ENCODE measurements around the gene POLR2A.

POLR2A gene

DNA sequence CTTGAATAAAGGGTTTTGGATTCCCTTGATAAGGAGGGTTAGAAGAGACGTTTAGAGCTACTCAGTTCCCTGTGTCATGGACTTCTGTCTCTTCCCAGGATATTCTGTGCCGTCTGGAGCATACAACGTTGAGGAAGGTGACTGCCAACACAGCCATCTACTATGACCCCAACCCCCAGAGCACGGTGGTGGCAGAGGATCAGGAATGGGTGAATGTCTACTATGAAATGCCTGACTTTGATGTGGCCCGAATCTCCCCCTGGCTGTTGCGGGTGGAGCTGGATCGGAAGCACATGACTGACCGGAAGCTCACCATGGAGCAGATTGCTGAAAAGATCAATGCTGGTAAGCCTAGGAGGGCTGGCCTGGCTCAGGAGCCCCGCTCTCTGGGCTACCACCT, 24.7 kb downstream of the POLR2A start:
- no peak for FAIRE-seq

DNA sequence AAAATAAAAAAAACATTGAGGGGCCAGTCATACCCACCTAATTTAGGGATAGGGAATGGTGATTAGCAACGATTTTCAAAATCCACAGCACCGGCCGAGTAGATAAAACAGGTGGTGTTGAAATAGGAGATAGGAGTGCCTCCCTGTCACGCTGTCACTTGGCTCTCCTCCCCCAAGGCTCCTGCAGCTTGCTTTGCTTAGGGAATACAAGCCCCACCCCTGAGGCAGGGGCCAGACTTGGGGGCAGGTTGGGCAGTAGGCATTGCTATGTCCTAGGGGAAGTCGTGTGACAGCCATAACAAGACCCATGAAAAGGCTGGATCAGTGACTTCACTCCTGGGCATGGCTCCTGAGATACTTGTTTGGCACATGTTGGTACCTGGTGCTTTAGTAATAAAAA, 25.8 kb downstream of the POLR2A start:
- no peak for FAIRE-seq

DNA sequence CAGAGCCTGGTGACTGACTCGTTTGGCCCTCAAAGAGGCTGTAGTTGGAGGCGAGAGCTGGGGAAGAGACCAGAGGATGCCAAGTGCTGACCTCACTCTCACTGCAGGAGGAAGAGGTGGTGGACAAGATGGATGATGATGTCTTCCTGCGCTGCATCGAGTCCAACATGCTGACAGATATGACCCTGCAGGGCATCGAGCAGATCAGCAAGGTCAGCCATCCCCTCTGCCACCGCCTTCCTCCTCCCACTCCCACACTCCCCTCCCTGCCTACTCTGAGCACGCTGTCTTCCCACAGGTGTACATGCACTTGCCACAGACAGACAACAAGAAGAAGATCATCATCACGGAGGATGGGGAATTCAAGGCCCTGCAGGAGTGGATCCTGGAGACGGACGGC, 26.9 kb downstream of the POLR2A start:
- FAIRE-seq = no peak

DNA sequence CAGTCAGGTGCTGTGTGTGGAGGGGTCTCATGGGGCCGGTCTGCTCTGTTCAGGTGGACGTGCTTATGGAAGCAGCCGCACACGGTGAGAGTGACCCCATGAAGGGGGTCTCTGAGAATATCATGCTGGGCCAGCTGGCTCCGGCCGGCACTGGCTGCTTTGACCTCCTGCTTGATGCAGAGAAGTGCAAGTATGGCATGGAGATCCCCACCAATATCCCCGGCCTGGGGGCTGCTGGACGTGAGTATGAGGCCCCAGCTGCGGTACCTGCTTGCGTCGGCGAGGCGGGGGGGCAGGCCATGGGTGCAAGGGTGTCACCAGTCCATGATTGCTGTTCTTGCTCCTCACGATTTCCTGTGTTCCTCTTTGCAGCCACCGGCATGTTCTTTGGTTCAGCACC, 27.9 kb downstream of the POLR2A start:
- FAIRE-seq = no peak

DNA sequence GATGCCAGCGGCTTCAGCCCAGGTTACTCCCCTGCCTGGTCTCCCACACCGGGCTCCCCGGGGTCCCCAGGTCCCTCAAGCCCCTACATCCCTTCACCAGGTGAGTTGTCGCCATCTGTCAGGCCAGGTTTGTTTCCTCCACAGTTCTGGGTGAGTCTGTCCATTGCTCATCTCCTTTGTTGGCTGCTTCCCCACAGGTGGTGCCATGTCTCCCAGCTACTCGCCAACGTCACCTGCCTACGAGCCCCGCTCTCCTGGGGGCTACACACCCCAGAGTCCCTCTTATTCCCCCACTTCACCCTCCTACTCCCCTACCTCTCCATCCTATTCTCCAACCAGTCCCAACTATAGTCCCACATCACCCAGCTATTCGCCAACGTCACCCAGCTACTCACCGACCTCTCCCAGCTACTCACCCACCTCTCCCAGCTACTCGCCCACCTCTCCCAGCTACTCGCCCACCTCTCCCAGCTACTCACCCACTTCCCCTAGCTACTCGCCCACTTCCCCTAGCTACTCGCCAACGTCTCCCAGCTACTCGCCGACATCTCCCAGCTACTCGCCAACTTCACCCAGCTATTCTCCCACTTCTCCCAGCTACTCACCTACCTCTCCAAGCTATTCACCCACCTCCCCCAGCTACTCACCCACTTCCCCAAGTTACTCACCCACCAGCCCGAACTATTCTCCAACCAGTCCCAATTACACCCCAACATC, 28.8 kb downstream of the POLR2A start:
- FAIRE-seq = no peak

DNA sequence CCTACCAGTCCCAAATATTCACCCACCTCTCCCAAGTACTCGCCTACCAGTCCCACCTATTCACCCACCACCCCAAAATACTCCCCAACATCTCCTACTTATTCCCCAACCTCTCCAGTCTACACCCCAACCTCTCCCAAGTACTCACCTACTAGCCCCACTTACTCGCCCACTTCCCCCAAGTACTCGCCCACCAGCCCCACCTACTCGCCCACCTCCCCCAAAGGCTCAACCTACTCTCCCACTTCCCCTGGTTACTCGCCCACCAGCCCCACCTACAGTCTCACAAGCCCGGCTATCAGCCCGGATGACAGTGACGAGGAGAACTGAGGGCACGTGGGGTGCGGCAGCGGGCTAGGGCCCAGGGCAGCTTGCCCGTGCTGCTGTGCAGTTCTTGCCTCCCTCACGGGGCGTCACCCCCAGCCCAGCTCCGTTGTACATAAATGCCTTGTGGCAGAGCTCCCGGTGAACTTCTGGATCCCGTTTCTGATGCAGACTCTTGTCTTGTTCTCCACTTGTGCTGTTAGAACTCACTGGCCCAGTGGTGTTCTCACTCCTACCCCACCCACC, 29.8 kb downstream of the POLR2A start:
- FAIRE-seq = no peak

DNA sequence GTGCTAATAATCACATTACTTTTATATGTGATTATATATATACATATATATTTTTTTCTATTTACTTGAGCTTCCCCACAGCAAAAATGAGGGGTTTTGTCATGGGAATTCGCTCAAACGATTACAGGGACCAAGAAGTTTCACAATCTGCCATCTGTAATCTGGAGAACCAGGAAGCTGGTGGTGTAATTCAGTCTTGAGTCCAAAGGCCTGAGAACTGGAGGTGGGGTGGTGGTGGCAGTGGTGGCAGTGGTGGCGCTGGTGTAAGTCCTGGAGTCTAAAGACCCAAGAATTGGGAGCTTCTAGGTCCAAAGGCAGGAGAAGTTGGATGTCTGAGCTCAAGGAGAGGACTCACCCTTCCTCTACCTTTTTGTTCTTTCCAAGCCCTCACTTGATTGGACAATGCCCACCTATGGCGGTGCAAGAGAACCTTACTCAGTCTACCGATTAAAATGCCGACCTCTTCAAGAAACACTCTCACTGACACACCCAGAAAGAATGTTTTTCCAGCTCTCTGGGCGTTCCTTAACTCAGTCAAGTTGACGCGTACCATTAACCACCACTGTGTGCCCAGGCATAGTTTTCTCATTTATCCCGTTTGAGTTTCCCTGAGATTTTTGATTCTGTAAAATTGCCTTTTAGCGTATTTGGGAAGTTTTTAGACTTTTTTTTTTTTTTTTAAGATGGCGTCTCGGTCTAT, 31.9 kb downstream of the POLR2A start:
- no peak for FAIRE-seq

DNA sequence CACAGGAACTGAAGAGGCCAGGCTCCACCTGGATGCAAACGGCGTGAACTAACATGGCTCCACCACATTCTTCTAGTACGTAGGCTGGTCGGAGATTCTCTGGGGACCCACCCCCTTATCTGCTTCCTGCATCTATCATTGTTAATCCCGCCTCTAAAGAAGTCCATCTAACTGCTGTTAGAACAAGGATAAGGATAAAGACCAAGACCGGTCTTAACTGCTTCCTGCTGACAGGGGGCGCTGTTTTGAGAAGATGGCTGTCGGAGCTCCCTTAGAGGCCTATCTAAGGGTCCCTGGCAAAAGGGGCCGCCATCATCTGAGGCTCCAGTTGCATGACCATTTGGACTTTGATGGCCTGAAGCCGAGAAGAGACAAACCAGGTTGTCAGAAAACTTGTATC, 38.9 kb downstream of the POLR2A start:
- no peak for FAIRE-seq

DNA sequence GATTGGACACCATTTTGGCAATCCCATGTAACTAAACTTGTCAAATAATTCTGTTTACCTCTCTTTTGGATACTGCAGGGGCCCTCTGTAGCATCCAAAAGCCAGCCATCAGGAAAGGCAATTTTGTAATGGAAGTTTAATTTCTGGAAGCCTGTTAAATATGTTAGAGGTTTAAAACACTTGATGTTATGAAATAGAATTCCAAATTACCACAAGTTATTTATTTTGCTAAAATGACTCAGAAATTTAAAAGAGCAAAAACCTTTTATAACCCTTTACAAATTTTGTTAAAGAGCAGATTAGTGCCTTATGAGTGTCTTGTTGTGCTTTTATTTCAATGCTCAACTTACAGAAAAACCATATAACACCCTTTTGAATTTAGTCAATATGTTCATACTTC, 44.7 kb downstream of the POLR2A start:
- no peak for FAIRE-seq

DNA sequence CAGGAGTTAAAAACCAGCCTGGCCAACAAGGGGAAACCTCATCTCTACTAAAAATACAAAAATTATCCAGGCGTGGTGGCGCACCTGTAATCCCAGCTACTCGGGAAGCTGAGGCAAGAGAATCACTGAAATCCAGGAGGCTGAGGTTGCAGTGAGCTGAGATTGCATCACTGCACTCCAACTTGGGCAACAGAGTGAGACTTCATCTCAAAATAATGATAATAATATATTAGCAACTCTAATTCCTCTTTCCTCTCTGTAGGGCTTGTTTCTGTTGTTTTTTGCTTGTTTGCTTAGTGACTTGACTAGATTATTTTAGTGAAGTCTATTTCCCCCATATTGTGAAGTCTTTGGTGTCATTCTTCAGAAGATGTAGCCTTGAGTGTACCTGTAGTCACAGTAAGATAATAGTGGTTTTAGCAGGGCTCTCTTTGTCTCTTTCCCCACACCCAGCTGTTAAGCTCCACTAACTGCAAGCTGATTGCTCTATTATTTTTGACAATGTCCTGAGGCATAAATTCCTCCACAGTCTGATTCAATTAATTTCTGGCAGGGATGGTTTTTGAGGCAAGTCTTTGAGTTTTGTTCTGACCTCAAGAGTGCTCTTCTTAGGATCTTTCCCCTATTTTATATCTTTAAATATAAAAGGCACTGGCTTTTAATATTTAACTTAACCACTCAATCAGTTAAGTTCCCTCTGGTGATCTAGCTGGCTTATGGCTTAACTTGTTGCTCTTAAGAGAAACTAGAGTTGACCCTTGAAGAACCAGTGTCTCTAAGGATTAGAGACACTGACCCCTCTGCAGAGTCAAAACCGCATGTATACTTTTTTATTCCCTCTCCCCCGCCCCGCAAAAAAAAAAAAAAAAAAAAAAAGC, 46.1 kb downstream of the POLR2A start:
- no peak for FAIRE-seq

DNA sequence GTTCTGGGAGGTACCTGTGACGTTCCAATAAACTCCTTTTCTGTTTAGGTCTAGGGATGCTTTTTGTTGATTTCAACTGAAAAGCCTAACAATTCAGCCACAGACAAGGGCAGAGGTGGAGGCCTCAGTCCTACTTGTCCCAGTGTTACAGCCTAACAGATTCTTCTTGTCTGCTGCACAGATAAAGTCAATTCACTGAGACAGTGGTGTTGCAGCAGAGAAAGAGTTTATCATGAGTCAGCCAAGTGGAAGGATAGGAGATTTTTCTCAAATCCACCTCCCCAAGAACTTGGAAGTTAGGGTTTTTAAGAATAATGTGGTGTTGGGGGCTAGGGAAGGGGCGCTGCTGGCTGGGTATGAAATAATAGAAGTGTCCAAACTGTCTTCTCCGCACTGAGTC, 53.9 kb downstream of the POLR2A start:
- no peak for FAIRE-seq

DNA sequence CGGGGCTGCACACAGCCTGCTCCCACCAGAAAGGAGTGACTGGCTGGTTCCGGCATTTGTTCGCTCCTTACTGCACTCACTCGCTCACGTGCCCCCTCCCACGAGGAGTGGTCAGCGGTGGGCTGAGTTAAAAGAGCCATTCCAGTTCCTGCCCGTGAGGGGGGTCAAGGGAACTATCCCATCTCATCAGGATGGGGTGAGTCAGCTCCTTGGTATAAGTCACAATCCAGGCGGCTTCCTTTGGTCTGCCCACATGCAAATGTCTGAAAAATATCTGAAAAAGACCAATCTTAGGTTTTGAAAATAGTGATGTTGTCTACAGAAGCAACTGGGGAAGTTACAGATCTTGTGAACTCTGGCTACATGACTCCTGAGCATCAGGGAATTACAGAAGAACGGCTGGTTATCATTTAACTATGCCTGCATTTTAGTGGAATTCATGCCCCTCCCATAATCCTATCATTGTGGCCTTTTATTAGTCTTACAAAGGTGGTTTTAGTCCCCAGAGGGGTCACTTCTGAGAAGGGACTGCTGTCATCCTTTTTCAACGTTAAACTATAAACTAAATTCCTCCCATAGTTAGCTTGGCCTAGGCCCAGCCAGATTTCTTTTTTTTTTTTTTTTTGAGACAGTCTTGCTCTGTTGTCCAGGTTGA, 54.9 kb downstream of the POLR2A start:
- FAIRE-seq = no peak

DNA sequence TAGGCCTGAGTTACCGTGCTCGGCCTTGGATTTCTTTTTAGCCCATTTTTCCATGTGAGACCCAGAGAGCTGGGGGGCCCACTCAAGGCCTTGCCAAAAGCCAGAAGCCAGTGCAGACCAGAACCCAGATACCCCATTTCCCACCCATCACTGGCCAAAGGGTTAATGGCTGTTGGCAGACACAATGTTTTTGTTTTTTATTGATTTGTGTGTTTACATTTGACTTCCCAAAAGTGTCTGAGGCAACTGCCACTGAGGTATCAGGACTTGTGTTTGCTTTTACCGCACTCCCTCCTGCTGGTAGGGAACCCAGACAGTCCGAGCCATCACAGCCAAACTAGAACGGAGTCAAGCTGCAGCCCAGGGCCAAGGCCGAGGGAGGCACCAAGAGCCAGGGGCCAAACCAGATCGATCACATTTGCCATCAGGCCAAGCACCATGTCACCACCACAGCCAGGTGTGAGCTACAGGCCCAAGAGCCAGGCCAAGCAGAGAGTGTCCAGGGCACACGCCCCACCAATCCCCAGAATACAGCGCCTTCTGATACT, 57.0 kb downstream of the POLR2A start:
- FAIRE-seq = no peak

DNA sequence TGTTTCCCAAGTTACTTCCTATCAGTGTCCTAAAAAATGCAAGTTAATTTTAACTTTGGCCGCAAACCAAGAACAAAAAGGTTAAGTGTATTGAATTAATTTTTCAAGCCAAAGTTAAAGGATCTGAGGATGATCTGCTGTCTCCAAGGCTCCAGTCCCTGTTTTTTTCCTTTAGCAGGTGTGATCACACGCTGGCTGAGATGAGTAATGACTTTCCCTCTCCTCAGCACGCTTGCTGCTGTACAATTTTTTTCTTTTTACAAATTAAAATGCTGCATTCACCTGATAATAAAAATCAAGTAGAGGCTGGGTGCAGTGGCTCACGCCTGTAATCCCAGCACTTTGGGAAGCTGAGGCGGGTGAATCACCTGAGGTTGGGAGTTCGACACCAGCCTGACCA, 60.7 kb downstream of the POLR2A start:
- no peak for FAIRE-seq

DNA sequence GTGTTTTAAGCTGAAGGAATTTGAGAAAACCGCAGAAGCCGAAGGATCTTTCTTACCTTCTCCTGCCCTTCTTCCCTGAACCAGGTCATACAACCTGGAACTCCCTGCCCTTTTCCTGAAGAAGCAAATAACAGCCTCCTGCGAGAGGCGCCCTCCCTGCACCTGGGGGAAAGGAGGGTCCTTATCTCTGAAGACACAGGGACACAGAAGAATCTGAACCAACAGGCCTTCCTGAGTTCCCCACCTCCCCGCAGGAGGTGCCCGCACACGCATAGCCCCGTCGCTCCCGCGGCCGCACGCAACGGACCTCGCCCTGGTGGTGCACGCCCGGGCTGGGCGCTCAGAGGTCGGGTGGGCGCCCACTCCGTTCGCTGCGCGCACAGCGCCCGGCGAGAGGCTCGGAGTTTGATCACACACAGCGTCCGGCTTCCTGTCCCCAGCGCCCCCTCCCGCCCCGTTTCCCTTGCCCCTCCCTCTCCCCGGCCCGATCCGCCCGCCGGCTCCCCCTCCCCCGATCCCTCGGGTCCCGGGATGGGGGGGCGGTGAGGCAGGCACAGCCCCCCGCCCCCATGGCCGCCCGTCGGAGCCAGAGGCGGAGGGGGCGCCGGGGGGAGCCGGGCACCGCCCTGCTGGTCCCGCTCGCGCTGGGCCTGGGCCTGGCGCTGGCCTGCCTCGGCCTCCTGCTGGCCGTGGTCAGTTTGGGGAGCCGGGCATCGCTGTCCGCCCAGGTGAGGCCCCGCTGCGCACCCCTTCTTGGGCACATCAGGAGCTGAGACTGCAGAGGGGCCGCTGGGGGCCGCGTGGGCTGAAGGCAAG, 64.6 kb downstream of the POLR2A start, which contains the start of gene TNFSF12:
TNFSF12 (plus strand) TSS at position 474 of the 816 bp plus-strand sequence; CDS start at position 570, 96 bp downstream.
- no peak for FAIRE-seq

All from colon (tissue), 2 donors.